ENCODE measurements around the gene DAPK2.

- no peak for TF ChIP-seq ZSCAN22 (CRISPR knock-in tag; IDR thresholded peaks at IDR 0.05)
- TF ChIP-seq TAF15 (IDR thresholded peaks at IDR 0.05; ENCODE audit: low read depth, low read length, poor library complexity, severe bottlenecking): no peak
- peak; percentile 80; the same call in 1 of the 2 replicates for TF ChIP-seq ZNF34 (CRISPR knock-in tag; IDR thresholded peaks at IDR 0.05; ENCODE audit: borderline replicate concordance)
- peak; percentile 70; the same call in 1 of the 2 replicates for TF ChIP-seq SMAD3 (CRISPR knock-in tag; IDR thresholded peaks at IDR 0.05)
- no peak for TF ChIP-seq POLR2AphosphoS2 (IDR thresholded peaks at IDR 0.05; ENCODE audit: low read depth, low read length)
- TF ChIP-seq YEATS2 (CRISPR knock-in tag; IDR thresholded peaks at IDR 0.05; ENCODE audit: borderline replicate concordance): no peak; the same call in 1 of the 2 replicates
- TF ChIP-seq CTCF (CRISPR knock-in tag; IDR thresholded peaks at IDR 0.05): 0 out of 2 replicates have a peak, but pooled peaks have one; percentile 4
- no peak for TF ChIP-seq ZFP36L2 (CRISPR knock-in tag; IDR thresholded peaks at IDR 0.05)
- no peak for TF ChIP-seq NFIC (IDR thresholded peaks at IDR 0.05; ENCODE audit: low read length)
Observed at GRCh38 chr15:64093627-64094417, 47.5 kb upstream of the DAPK2 start, which contains the start of gene CIAO2A.

Data from HepG2 (cell line).